HepG2 (cell line): Measurements from ENCODE around the gene GLO1. TPM values are rescaled to one million over a fixed set of nuclear protein-coding genes. Genes with fewer than 3 reads are reported as not detected.

Experiments
- AGO1 ChIP-seq: fragments of 200-400 bp; formaldehyde crosslinking; IDR thresholded peaks from 2 replicates; pipeline ENCODE4 v1.6.1; 2017; ENCODE audit warnings: mild to moderate bottlenecking, low read depth, low read length, moderate library complexity; ENCODE audit not compliant: poor library complexity, severe bottlenecking
- CBX2 ChIP-seq, 2 experiments: fragments of 200-600 bp in 1 of 2; sonication (generic); formaldehyde crosslinking in 1 of 2; IDR thresholded peaks; 2 replicates each; pipeline versions ENCODE4 v1.7.0 to v1.8.1; 2018 to 2022; ENCODE audit warnings: low read depth in 2 of 2, low read length in 1 of 2, mild to moderate bottlenecking in 1 of 2, missing genetic modification reagents in 1 of 2
- ETS1 ChIP-seq: sonication (generic); formaldehyde crosslinking; IDR thresholded peaks from 2 replicates; pipeline ENCODE4 v1.4.0; 2020; ENCODE audit warnings: missing genetic modification reagents
- FOXO1 ChIP-seq: sonication (generic); formaldehyde crosslinking; IDR thresholded peaks from 2 replicates; pipeline ENCODE4 v1.4.0; 2020; ENCODE audit warnings: missing genetic modification reagents
- GLI4 ChIP-seq: sonication (generic); formaldehyde crosslinking; IDR thresholded peaks from 2 replicates; pipeline ENCODE4 v1.5.1; 2020; ENCODE audit warnings: missing genetic modification reagents, mild to moderate bottlenecking, moderate library complexity, borderline replicate concordance
- GZF1 ChIP-seq: sonication (generic); formaldehyde crosslinking; IDR thresholded peaks from 2 replicates; pipeline ENCODE4 v1.5.1; 2020; ENCODE audit warnings: mild to moderate bottlenecking, missing genetic modification reagents
- LCORL ChIP-seq, 2 experiments: fragments of 450-650 bp in 1 of 2; sonication (generic) in 1 of 2; formaldehyde crosslinking in 1 of 2; IDR thresholded peaks; 2 replicates each; pipeline versions ENCODE4 v1.5.0 to v1.6.1; 2017 to 2020; ENCODE audit warnings: antibody characterized with exemption in 1 of 2, missing genetic modification reagents in 1 of 2
- MLLT10 ChIP-seq: sonication (generic); formaldehyde crosslinking; IDR thresholded peaks from 2 replicates; pipeline ENCODE4 v1.4.0; 2020; ENCODE audit warnings: missing genetic modification reagents
- NBN ChIP-seq: fragments of 450-650 bp; conservative IDR thresholded peaks from 2 replicates; pipeline ENCODE4 v1.6.1; 2017
- NFE2 ChIP-seq: sonication (generic); formaldehyde crosslinking; IDR thresholded peaks from 2 replicates; pipeline ENCODE4 v1.4.0; 2020; ENCODE audit warnings: missing genetic modification reagents
- ONECUT2 ChIP-seq: sonication (generic); formaldehyde crosslinking; IDR thresholded peaks from 2 replicates; pipeline ENCODE4 v1.4.0; 2020; ENCODE audit warnings: missing genetic modification reagents
- PLRG1 ChIP-seq: fragments of 450-650 bp; conservative IDR thresholded peaks from 2 replicates; pipeline ENCODE4 v1.6.1; 2016
- POLR2AphosphoS5 ChIP-seq: IDR thresholded peaks from 2 replicates; pipeline ENCODE4 v1.6.1; 2012; ENCODE audit warnings: low read depth, low read length
- REPIN1 ChIP-seq: sonication (generic); formaldehyde crosslinking; IDR thresholded peaks from 2 replicates; pipeline ENCODE4 v1.8.0; 2022; ENCODE audit warnings: missing genetic modification reagents, low read depth, mild to moderate bottlenecking, borderline replicate concordance
- TBX2 ChIP-seq: sonication (generic); formaldehyde crosslinking; IDR thresholded peaks from 2 replicates; pipeline ENCODE4 v1.5.0; 2020; ENCODE audit warnings: missing genetic modification reagents, mild to moderate bottlenecking, borderline replicate concordance
- TP53 ChIP-seq: sonication (generic); formaldehyde crosslinking; conservative IDR thresholded peaks from 2 replicates; pipeline ENCODE4 v1.4.0; 2020; ENCODE audit warnings: missing genetic modification reagents
- ZBTB20 ChIP-seq: sonication (generic); formaldehyde crosslinking; IDR thresholded peaks from 2 replicates; pipeline ENCODE4 v1.8.1; 2023; ENCODE audit warnings: missing genetic modification reagents, low read depth, mild to moderate bottlenecking, borderline replicate concordance
- ZBTB49 ChIP-seq: sonication (generic); formaldehyde crosslinking; IDR thresholded peaks from 2 replicates; pipeline ENCODE4 v1.4.0; 2020; ENCODE audit warnings: missing genetic modification reagents, borderline replicate concordance
- ZFP36L1 ChIP-seq: sonication (generic); formaldehyde crosslinking; IDR thresholded peaks from 2 replicates; pipeline ENCODE4 v1.8.0; 2022; ENCODE audit warnings: mild to moderate bottlenecking, missing genetic modification reagents, moderate library complexity
- ZFP41 ChIP-seq: sonication (generic); formaldehyde crosslinking; IDR thresholded peaks from 2 replicates; pipeline ENCODE4 v1.4.0; 2020; ENCODE audit warnings: mild to moderate bottlenecking, missing genetic modification reagents, borderline replicate concordance
- ZNF441 ChIP-seq: sonication (generic); formaldehyde crosslinking; IDR thresholded peaks from 2 replicates; pipeline ENCODE4 v1.7.0; 2021; ENCODE audit warnings: missing genetic modification reagents, borderline replicate concordance
- ZNF550 ChIP-seq: sonication (generic); formaldehyde crosslinking; IDR thresholded peaks from 2 replicates; pipeline ENCODE4 v1.4.0; 2020; ENCODE audit warnings: mild to moderate bottlenecking, missing genetic modification reagents, borderline replicate concordance
- ZNF564 ChIP-seq: sonication (generic); formaldehyde crosslinking; IDR thresholded peaks from 2 replicates; pipeline ENCODE4 v1.8.1; 2023; ENCODE audit warnings: mild to moderate bottlenecking, missing genetic modification reagents
- ZNF567 ChIP-seq: sonication (generic); formaldehyde crosslinking; IDR thresholded peaks from 2 replicates; pipeline ENCODE4 v1.8.1; 2023; ENCODE audit warnings: mild to moderate bottlenecking, missing genetic modification reagents, borderline replicate concordance
- ZNF570 ChIP-seq: sonication (generic); formaldehyde crosslinking; IDR thresholded peaks from 2 replicates; pipeline ENCODE4 v1.4.0; 2020; ENCODE audit warnings: mild to moderate bottlenecking, missing genetic modification reagents, borderline replicate concordance
- ZNF75D ChIP-seq: sonication (generic); formaldehyde crosslinking; IDR thresholded peaks from 2 replicates; pipeline ENCODE4 v1.8.1; 2023; ENCODE audit warnings: missing genetic modification reagents, mild to moderate bottlenecking, borderline replicate concordance
- ZNF768 ChIP-seq: sonication (generic); formaldehyde crosslinking; IDR thresholded peaks from 2 replicates; pipeline ENCODE4 v1.4.0; 2020; ENCODE audit warnings: missing genetic modification reagents
- ZSCAN22 ChIP-seq: sonication (generic); formaldehyde crosslinking; IDR thresholded peaks from 2 replicates; pipeline ENCODE4 v1.4.0; 2020; ENCODE audit warnings: mild to moderate bottlenecking, missing genetic modification reagents
- polyA plus RNA-seq, 8 experiments: library from polyadenylated mRNA; depleted of rRNA in 3 of 8; stranded (reverse) in 7 of 8; unstranded in 1 of 8; fragments of >200 nt; fragmentation: Illumina TruSeq in 4 of 8; extraction: Trizol in 4 of 8; gene quantifications; 2 replicates each; pipeline versions ENCODE4 v1.2.1 to v1.2.3, GENCODE V29; 2011 to 2016; ENCODE audit warnings: low read depth in 4 of 8, missing spikeins in 1 of 8, mixed read lengths in 1 of 8; ENCODE audit not compliant: insufficient read depth in 1 of 8
- total RNA-seq, 5 experiments: library from RNA; depleted of rRNA; stranded (reverse); fragments of >200 nt; fragmentation: Illumina TruSeq; extraction: Trizol; gene quantifications; 2 replicates each; pipeline ENCODE4 v1.2.3, GENCODE V29; 2016; ENCODE audit warnings: low read depth in 1 of 5

The GLO1 gene
- total and polyA plus RNA-seq, 2 of the 13 experiments (the other 11 are each of a cell fraction or from before 2014, with no cell fraction given), result 77.1 to 177 TPM

GRCh38 chr6:38639498-38640215 is 63.3 kb downstream of the GLO1 start, which contains the start of gene BTBD9 (continued):
- TF ChIP-seq NFE2 (CRISPR knock-in tag) (no peak), LCORL (IDR thresholded peaks at IDR 0.05) (no peak), LCORL (CRISPR knock-in tag; IDR thresholded peaks at IDR 0.05) (0 out of 2 replicates have a peak, but pooled peaks have one; percentile 5), ZBTB49 (CRISPR knock-in tag) (no peak), REPIN1 (CRISPR knock-in tag) (peak; percentile 83; the same call in 1 of the 2 replicates), ZFP36L1 (CRISPR knock-in tag) (0 out of 2 replicates have a peak, but pooled peaks have one; percentile 11), ZFP41 (CRISPR knock-in tag) (no peak), AGO1 (peak; percentile 32), GLI4 (0 out of 2 replicates have a peak, but pooled peaks have one; percentile 37), ZNF75D (no peak), ZNF567 (CRISPR knock-in tag) (peak; percentile 22), MLLT10 (no peak; the same call in 1 of the 2 replicates), ZNF564 (CRISPR knock-in tag) (0 out of 2 replicates have a peak, but pooled peaks have one; percentile 31), FOXO1 (no peak), ZNF550 (CRISPR knock-in tag) (no peak), POLR2AphosphoS5 (peak; percentile 42; the same call in 1 of the 2 replicates), ZNF441 (no peak), ETS1 (CRISPR knock-in tag) (no peak), ZBTB20 (CRISPR knock-in tag) (no peak), CBX2 (IDR thresholded peaks at IDR 0.05; ENCODE audit: low read depth, low read length) (no peak), CBX2 (CRISPR knock-in tag; IDR thresholded peaks at IDR 0.05; ENCODE audit: low read depth) (no peak), GZF1 (CRISPR knock-in tag) (no peak; the same call in 1 of the 2 replicates), NBN (no peak), TBX2 (CRISPR knock-in tag) (peak; percentile 70), TP53 (no peak), ONECUT2 (CRISPR knock-in tag) (no peak), ZNF570 (CRISPR knock-in tag) (no peak), ZNF768 (no peak), PLRG1 (no peak), ZSCAN22 (no peak)
